RKO (cell line): ENCODE measurements around the gene ZCCHC3.
A peak's percentile ranks its signal among the peaks of the same experiment; 100 is the strongest.

Experiments
- DNase-seq: peaks from one replicate; pipeline ENCODE4 v3.0.0-alpha.2; 2016; ENCODE audit warnings: low spot score

ZCCHC3 gene

GRCh38 chr20:346640-347316, 49.4 kb downstream of the ZCCHC3 start, which contains the start of gene NRSN2:
TSS of gene NRSN2 (plus strand) at chr20:347111. CDS start at chr20:349644, 2,533 bp downstream.
- no peak for DNase-seq

- DNase-seq, result no peak
Measured at GRCh38 chr20:347317-347639, 49.9 kb downstream of the ZCCHC3 start.

- DNase-seq, result peak; percentile 86
Measured at GRCh38 chr20:347640-348484, 50.5 kb downstream of the ZCCHC3 start.

- no peak for DNase-seq
Measured at GRCh38 chr20:348972-349841, 51.8 kb downstream of the ZCCHC3 start.
